Measurements from ENCODE around the gene ARHGAP15. TPM values are rescaled to one million over a fixed set of nuclear protein-coding genes. Genes with fewer than 3 reads are reported as not detected.

ARHGAP15 gene
- total and polyA plus RNA-seq, 4 donors = 3.8 to 17.9 (median 13.2) TPM

GRCh38 chr2:143140864-143141661 lies 11.8 kb downstream of the ARHGAP15 start:
- H3K36me3 ChIP-seq (ENCODE audit: control insufficient read depth in 4 of 4, insufficient read depth in 3 of 4, low read depth in 1 of 4, low read length in 3 of 4) = no peaks in the 10 kb centered on the region
- H3K4me3 ChIP-seq (ENCODE audit: low read depth in 1 of 3, low read length in 3 of 3) = no peak overlapping the region
- no peak for DNase-seq (ENCODE audit: low spot score)
- H3K4me1 ChIP-seq (ENCODE audit: control insufficient read depth in 4 of 4, insufficient read depth in 4 of 4, low read length in 3 of 4) = peaks cover 0 to 2% (median 0%) of the 10 kb centered on the region in 4 donors
- no peak overlapping the region for H3K9ac ChIP-seq (ENCODE audit: low read depth in 1 of 2, low read length in 2 of 2)
- no peak overlapping the region for H3K27ac ChIP-seq (ENCODE audit: low read depth in 1 of 2, low read length in 2 of 2)
- no peak for TF ChIP-seq REST (IDR thresholded peaks at IDR 0.05)
- TF ChIP-seq RXRA (IDR thresholded peaks at IDR 0.05) = no peak
- no peak for TF ChIP-seq CTCF (IDR thresholded peaks at IDR 0.05; ENCODE audit: low read depth, low read length, missing input control)
- no peaks in the 10 kb centered on the region for H3K9me3 ChIP-seq (ENCODE audit: control insufficient read depth in 4 of 4, low read length in 3 of 4)
- 68% methylated on average over 1 of the region's 1 CpG for WGBS
- no peaks in the 10 kb centered on the region for H3K27me3 ChIP-seq (ENCODE audit: control insufficient read depth in 4 of 4, insufficient read depth in 4 of 4, low read length in 3 of 4)

DNA sequence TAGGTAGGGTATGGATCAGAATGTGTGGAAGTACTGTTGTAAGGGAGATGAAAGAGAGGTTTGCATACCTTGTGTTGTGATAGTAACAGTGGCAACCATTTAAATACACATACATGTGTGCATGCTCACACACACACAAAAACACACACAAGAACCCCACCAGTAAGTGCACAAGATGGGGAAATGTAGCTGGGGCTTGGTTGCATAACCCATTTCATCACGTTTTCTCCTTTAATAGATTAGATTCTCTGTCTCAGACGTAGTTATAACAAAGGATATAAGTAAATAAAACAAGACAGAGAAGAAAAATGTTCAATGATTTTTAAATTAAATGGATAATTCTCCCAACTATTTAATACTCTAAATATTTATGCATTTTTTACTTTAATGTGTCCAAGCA lies 13.4 kb downstream of the ARHGAP15 start:
- TF ChIP-seq, protein P1, sequence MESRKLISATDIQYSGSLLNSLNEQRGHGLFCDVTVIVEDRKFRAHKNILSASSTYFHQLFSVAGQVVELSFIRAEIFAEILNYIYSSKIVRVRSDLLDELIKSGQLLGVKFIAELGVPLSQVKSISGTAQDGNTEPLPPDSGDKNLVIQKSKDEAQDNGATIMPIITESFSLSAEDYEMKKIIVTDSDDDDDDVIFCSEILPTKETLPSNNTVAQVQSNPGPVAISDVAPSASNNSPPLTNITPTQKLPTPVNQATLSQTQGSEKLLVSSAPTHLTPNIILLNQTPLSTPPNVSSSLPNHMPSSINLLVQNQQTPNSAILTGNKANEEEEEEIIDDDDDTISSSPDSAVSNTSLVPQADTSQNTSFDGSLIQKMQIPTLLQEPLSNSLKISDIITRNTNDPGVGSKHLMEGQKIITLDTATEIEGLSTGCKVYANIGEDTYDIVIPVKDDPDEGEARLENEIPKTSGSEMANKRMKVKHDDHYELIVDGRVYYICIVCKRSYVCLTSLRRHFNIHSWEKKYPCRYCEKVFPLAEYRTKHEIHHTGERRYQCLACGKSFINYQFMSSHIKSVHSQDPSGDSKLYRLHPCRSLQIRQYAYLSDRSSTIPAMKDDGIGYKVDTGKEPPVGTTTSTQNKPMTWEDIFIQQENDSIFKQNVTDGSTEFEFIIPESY (IDR thresholded peaks at IDR 0.05) = no peak
- no peak overlapping the region for H3K27ac ChIP-seq (ENCODE audit: low read depth in 1 of 2, low read length in 2 of 2)
- H3K27me3 ChIP-seq (ENCODE audit: control insufficient read depth in 4 of 4, insufficient read depth in 4 of 4, low read length in 3 of 4) = no peaks in the 10 kb centered on the region
- H3K9me3 ChIP-seq (ENCODE audit: control insufficient read depth in 4 of 4, low read length in 3 of 4) = no peaks in the 10 kb centered on the region
- WGBS = 73% methylated on average over 2 of the region's 2 CpGs
- H3K36me3 ChIP-seq (ENCODE audit: control insufficient read depth in 4 of 4, insufficient read depth in 3 of 4, low read depth in 1 of 4, low read length in 3 of 4) = no peaks in the 10 kb centered on the region
- DNase-seq (ENCODE audit: low spot score) = no peak
- H3K9ac ChIP-seq (ENCODE audit: low read depth in 1 of 2, low read length in 2 of 2) = no peak overlapping the region
- peaks cover 0 to 5% (median 1%) of the 10 kb centered on the region in 4 donors for H3K4me1 ChIP-seq (ENCODE audit: control insufficient read depth in 4 of 4, insufficient read depth in 4 of 4, low read length in 3 of 4)
- no peak overlapping the region for H3K4me3 ChIP-seq (ENCODE audit: low read depth in 1 of 3, low read length in 3 of 3)

- no peaks in the 10 kb centered on the region for H3K27me3 ChIP-seq (ENCODE audit: control insufficient read depth in 4 of 4, insufficient read depth in 4 of 4, low read length in 3 of 4)
- DNase-seq (ENCODE audit: low spot score) = no peak
- H3K4me3 ChIP-seq (ENCODE audit: low read depth in 1 of 3, low read length in 3 of 3) = no peak overlapping the region
- no peaks in the 10 kb centered on the region for H3K9me3 ChIP-seq (ENCODE audit: control insufficient read depth in 4 of 4, low read length in 3 of 4)
- H3K27ac ChIP-seq (ENCODE audit: low read depth in 1 of 2, low read length in 2 of 2) = no peak overlapping the region
- H3K9ac ChIP-seq (ENCODE audit: low read depth in 1 of 2, low read length in 2 of 2) = no peak overlapping the region
- WGBS = 94% methylated on average over 3 of the region's 3 CpGs
- no peaks in the 10 kb centered on the region for H3K36me3 ChIP-seq (ENCODE audit: control insufficient read depth in 4 of 4, insufficient read depth in 3 of 4, low read depth in 1 of 4, low read length in 3 of 4)
- H3K4me1 ChIP-seq (ENCODE audit: control insufficient read depth in 4 of 4, insufficient read depth in 4 of 4, low read length in 3 of 4) = peaks cover 0 to 5% (median 1%) of the 10 kb centered on the region in 4 donors
- TF ChIP-seq FOXA2 (IDR thresholded peaks at IDR 0.05) = no peak
- no peak for TF ChIP-seq EGR1 (IDR thresholded peaks at IDR 0.05; ENCODE audit: low read depth in 2 of 2)
- TF ChIP-seq JUND (IDR thresholded peaks at IDR 0.05) = no peak
- no peak for TF ChIP-seq RAD21 (IDR thresholded peaks at IDR 0.05)
- TF ChIP-seq NR2F2 (IDR thresholded peaks at IDR 0.05) = no peak
- no peak for TF ChIP-seq MAX (IDR thresholded peaks at IDR 0.05)
- TF ChIP-seq HNF4A (conservative IDR thresholded peaks at IDR 0.05) = no peak
- TF ChIP-seq ATF3 (IDR thresholded peaks at IDR 0.05) = no peak
- TF ChIP-seq, protein P1 (IDR thresholded peaks at IDR 0.05) = no peak
Measured at GRCh38 chr2:143144813-143145455, 15.7 kb downstream of the ARHGAP15 start.

Measured in liver (tissue), 9 donors.